ENCODE data around the gene TSHZ2.

The TSHZ2 gene

GRCh38 chr20:53116733-53117132 is 144.6 kb downstream of the TSHZ2 start:
- DNase-seq (ENCODE audit: low read depth, low spot score), result no peak
- CTCF ChIA-PET, result no interaction called here
- H3K4me3 ChIP-seq (ENCODE audit: low read depth, low read length), result no peak overlapping the region
- POLR2A ChIA-PET, result no interaction called here
- TF ChIP-seq CTCF (IDR thresholded peaks at IDR 0.05; ENCODE audit: insufficient read depth, low read length, missing control alignments), result no peak

- ChIA-PET CTCF (no interaction called here), POLR2A (no interaction called here)
- TF ChIP-seq CTCF (IDR thresholded peaks at IDR 0.05; ENCODE audit: insufficient read depth, low read length, missing control alignments), result no peak
- DNase-seq (ENCODE audit: low read depth, low spot score), result no peak
- H3K4me3 ChIP-seq (ENCODE audit: low read depth, low read length), result no peak overlapping the region
Measured at GRCh38 chr20:53122853-53123252, 150.7 kb downstream of the TSHZ2 start.

GRCh38 chr20:53124075-53124551 is 152.0 kb downstream of the TSHZ2 start:
- DNase-seq (ENCODE audit: low read depth, low spot score), result no peak
- ChIA-PET POLR2A (no interaction called here), CTCF (no interaction called here)
- TF ChIP-seq CTCF (IDR thresholded peaks at IDR 0.05; ENCODE audit: insufficient read depth, low read length, missing control alignments), result no peak
- no peak overlapping the region for H3K4me3 ChIP-seq (ENCODE audit: low read depth, low read length)

GRCh38 chr20:53124803-53125202 is 152.6 kb downstream of the TSHZ2 start:
- H3K4me3 ChIP-seq (ENCODE audit: low read depth, low read length), result no peak overlapping the region
- CTCF ChIA-PET, result no interaction called here

GRCh38 chr20:53126185-53126584 is 154.0 kb downstream of the TSHZ2 start:
- DNase-seq (ENCODE audit: low read depth, low spot score), result no peak
- ChIA-PET POLR2A (no interaction called here), CTCF (no interaction called here)
- TF ChIP-seq CTCF (IDR thresholded peaks at IDR 0.05; ENCODE audit: insufficient read depth, low read length, missing control alignments), result no peak
- H3K4me3 ChIP-seq (ENCODE audit: low read depth, low read length), result no peak overlapping the region

More at GRCh38 chr20:53124803-53125202, 152.6 kb downstream of the TSHZ2 start:
- no peak for DNase-seq (ENCODE audit: low read depth, low spot score)
- POLR2A ChIA-PET, result no interaction called here
- no peak for TF ChIP-seq CTCF (IDR thresholded peaks at IDR 0.05; ENCODE audit: insufficient read depth, low read length, missing control alignments)

GRCh38 chr20:53127027-53127426 is 154.9 kb downstream of the TSHZ2 start:
- H3K4me3 ChIP-seq (ENCODE audit: low read depth, low read length), result no peak overlapping the region
- TF ChIP-seq CTCF (IDR thresholded peaks at IDR 0.05; ENCODE audit: insufficient read depth, low read length, missing control alignments), result no peak
- no peak for DNase-seq (ENCODE audit: low read depth, low spot score)
- CTCF ChIA-PET, result no interaction called here
- POLR2A ChIA-PET, result no interaction called here

All from AG04449 (cell line).